GM23338 (cell line): ENCODE measurements around the gene TEAD2.

Source experiments
- CREB1 ChIP-seq: fragments of 250-450 bp; sonication (Bioruptor Pico); IDR thresholded peaks from 2 replicates; pipeline ENCODE4 v1.5.0; 2020; ENCODE audit warnings: low read depth, mild to moderate bottlenecking, moderate library complexity
- EZH2 ChIP-seq: fragments of 200-600 bp; sonication (generic); IDR thresholded peaks from one replicate; pipeline ENCODE4 v1.8.0; 2017; ENCODE audit warnings: antibody characterized with exemption, mild to moderate bottlenecking, low read depth; ENCODE audit not compliant: unreplicated experiment
- EZH2phosphoT487 ChIP-seq: fragments of 200-600 bp; sonication (generic); IDR thresholded peaks from one replicate; pipeline ENCODE4 v1.8.1; 2018; ENCODE audit warnings: antibody characterized with exemption; ENCODE audit not compliant: unreplicated experiment
- JUNB ChIP-seq: IDR thresholded peaks from one replicate; pipeline ENCODE4 v1.6.1; 2016; ENCODE audit warnings: antibody characterized with exemption; ENCODE audit not compliant: unreplicated experiment
- POLR2AphosphoS5 ChIP-seq: IDR thresholded peaks from 2 replicates; pipeline ENCODE4 v1.6.1; 2016; ENCODE audit warnings: antibody characterized with exemption, low read depth
- STAT1 ChIP-seq: IDR thresholded peaks from one replicate; pipeline ENCODE4 v1.6.1; 2016; ENCODE audit warnings: antibody characterized with exemption; ENCODE audit not compliant: unreplicated experiment
- ZNF114 ChIP-seq: fragments of 250-450 bp; sonication (Bioruptor Pico); IDR thresholded peaks from 2 replicates; pipeline ENCODE4 v1.5.0; 2020; ENCODE audit warnings: mild to moderate bottlenecking, moderate library complexity
- TF ChIP-seq, protein P1 (sequence below), 2 experiments: fragments of 200-600 bp in 1 of 2; sonication (generic) in 1 of 2; conservative IDR thresholded peaks; 2 replicates each; pipeline versions ENCODE4 v1.5.1 to v1.6.1; 2016 to 2017; ENCODE audit warnings: antibody characterized with exemption in 2 of 2, low read depth in 2 of 2, mild to moderate bottlenecking in 2 of 2, moderate library complexity in 1 of 2
- TF ChIP-seq, protein P2 (sequence below): IDR thresholded peaks from one replicate; pipeline ENCODE4 v1.6.1; 2018; ENCODE audit warnings: antibody characterized with exemption; ENCODE audit not compliant: unreplicated experiment
- TF ChIP-seq, protein P3 (sequence below): IDR thresholded peaks from 2 replicates; pipeline ENCODE4 v1.6.1; 2016; ENCODE audit warnings: antibody characterized with exemption

DNA sequence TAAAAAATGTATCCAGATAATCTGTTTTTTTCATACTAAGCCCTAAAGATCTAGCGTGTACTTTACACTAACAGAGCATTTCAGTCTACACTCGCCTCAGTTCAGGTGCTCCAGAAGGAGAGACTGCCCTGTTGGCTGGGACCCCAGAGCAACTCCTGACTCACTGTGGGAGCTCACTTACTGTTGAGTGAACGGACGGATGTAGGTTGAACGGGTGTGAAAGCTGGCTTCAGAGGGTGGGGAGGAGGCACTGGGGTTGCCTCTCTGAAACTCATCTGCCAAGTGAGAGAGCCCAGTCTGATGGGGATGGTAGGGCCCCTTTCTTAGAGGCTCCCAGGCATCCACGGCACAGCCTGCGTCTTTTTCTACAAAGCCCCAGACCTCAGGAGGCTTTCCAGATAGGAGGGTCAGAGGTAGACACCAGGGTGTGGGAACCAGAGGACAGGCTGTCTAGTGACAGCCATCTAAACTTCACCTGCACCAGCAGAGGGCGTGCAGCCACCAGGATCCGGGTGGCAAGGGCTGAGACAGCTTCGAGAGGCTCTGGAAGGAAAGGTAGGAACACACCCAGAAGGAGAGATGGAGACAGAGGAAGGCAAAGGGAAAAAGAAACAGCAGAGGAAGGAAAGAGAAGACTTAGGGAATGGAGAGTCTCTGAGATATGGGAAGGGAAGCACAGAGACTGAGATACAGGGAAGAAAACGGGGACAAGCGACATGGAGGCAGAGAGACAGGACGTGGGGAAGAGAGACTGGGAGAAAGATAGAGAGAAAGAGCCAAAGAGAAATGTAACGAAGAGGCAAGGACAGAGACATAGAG is 29.6 kb upstream of the TEAD2 start:
- TF ChIP-seq, protein P1, sequence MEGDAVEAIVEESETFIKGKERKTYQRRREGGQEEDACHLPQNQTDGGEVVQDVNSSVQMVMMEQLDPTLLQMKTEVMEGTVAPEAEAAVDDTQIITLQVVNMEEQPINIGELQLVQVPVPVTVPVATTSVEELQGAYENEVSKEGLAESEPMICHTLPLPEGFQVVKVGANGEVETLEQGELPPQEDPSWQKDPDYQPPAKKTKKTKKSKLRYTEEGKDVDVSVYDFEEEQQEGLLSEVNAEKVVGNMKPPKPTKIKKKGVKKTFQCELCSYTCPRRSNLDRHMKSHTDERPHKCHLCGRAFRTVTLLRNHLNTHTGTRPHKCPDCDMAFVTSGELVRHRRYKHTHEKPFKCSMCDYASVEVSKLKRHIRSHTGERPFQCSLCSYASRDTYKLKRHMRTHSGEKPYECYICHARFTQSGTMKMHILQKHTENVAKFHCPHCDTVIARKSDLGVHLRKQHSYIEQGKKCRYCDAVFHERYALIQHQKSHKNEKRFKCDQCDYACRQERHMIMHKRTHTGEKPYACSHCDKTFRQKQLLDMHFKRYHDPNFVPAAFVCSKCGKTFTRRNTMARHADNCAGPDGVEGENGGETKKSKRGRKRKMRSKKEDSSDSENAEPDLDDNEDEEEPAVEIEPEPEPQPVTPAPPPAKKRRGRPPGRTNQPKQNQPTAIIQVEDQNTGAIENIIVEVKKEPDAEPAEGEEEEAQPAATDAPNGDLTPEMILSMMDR (conservative IDR thresholded peaks at IDR 0.05; ENCODE audit: low read depth in 2 of 2) = peak; percentile 98 to 100
- no peak for TF ChIP-seq EZH2
- TF ChIP-seq POLR2AphosphoS5 = no peak
- TF ChIP-seq CREB1 = no peak
- TF ChIP-seq, protein P2, sequence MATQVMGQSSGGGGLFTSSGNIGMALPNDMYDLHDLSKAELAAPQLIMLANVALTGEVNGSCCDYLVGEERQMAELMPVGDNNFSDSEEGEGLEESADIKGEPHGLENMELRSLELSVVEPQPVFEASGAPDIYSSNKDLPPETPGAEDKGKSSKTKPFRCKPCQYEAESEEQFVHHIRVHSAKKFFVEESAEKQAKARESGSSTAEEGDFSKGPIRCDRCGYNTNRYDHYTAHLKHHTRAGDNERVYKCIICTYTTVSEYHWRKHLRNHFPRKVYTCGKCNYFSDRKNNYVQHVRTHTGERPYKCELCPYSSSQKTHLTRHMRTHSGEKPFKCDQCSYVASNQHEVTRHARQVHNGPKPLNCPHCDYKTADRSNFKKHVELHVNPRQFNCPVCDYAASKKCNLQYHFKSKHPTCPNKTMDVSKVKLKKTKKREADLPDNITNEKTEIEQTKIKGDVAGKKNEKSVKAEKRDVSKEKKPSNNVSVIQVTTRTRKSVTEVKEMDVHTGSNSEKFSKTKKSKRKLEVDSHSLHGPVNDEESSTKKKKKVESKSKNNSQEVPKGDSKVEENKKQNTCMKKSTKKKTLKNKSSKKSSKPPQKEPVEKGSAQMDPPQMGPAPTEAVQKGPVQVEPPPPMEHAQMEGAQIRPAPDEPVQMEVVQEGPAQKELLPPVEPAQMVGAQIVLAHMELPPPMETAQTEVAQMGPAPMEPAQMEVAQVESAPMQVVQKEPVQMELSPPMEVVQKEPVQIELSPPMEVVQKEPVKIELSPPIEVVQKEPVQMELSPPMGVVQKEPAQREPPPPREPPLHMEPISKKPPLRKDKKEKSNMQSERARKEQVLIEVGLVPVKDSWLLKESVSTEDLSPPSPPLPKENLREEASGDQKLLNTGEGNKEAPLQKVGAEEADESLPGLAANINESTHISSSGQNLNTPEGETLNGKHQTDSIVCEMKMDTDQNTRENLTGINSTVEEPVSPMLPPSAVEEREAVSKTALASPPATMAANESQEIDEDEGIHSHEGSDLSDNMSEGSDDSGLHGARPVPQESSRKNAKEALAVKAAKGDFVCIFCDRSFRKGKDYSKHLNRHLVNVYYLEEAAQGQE = no peak
- TF ChIP-seq EZH2phosphoT487 = no peak
- TF ChIP-seq STAT1 = no peak
- no peak for TF ChIP-seq ZNF114 (CRISPR knock-in tag)
- TF ChIP-seq, protein P3, sequence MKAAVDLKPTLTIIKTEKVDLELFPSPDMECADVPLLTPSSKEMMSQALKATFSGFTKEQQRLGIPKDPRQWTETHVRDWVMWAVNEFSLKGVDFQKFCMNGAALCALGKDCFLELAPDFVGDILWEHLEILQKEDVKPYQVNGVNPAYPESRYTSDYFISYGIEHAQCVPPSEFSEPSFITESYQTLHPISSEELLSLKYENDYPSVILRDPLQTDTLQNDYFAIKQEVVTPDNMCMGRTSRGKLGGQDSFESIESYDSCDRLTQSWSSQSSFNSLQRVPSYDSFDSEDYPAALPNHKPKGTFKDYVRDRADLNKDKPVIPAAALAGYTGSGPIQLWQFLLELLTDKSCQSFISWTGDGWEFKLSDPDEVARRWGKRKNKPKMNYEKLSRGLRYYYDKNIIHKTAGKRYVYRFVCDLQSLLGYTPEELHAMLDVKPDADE = no peak
- no peak for TF ChIP-seq JUNB
